Neuronal stem cell (in vitro differentiated cells): Measurements from ENCODE around the gene FMC1.

ENCODE experiments used
- DNase-seq: peaks from one replicate; pipeline ENCODE4 v3.0.0-alpha.2; 2013; ENCODE audit warnings: low spot score
- H2AFZ ChIP-seq: one replicate; pipeline ENCODE4 v1.6.1; 2013; ENCODE audit warnings: mild to moderate bottlenecking, low read length, inconsistent platforms
- H2AK5ac ChIP-seq: 2 replicates; pipeline ENCODE4 v1.6.1; 2013; ENCODE audit warnings: low read depth, mild to moderate bottlenecking, inconsistent platforms, low read length, moderate library complexity, mixed read lengths
- H2BK120ac ChIP-seq: 2 replicates; pipeline ENCODE4 v1.6.1; 2013; ENCODE audit warnings: low read depth, mild to moderate bottlenecking, inconsistent platforms, low read length, moderate library complexity, mixed read lengths
- H2BK12ac ChIP-seq: one replicate; pipeline ENCODE4 v1.6.1; 2013; ENCODE audit warnings: low read length, inconsistent platforms
- H2BK15ac ChIP-seq: 2 replicates; pipeline ENCODE4 v1.6.1; 2013; ENCODE audit warnings: mild to moderate bottlenecking, low read length, inconsistent platforms, mixed read lengths
- H2BK5ac ChIP-seq: one replicate; pipeline ENCODE4 v1.6.1; 2013; ENCODE audit warnings: inconsistent platforms, mild to moderate bottlenecking, low read length, moderate library complexity
- H3K14ac ChIP-seq: one replicate; pipeline ENCODE4 v1.6.1; 2013; ENCODE audit warnings: low read length, inconsistent platforms
- H3K18ac ChIP-seq: 2 replicates; pipeline ENCODE4 v1.6.1; 2013; ENCODE audit warnings: low read length, inconsistent platforms
- H3K23ac ChIP-seq: 2 replicates; pipeline ENCODE4 v1.6.1; 2013; ENCODE audit warnings: low read depth, mild to moderate bottlenecking, mixed read lengths, low read length, inconsistent platforms; ENCODE audit not compliant: poor library complexity
- H3K27ac ChIP-seq: replicated peaks from 3 replicates; pipeline ENCODE4 v1.5.1; 2013; ENCODE audit warnings: low read length, inconsistent platforms
- H3K27me3 ChIP-seq, 3 experiments: 2 replicates each; pipeline ENCODE4 v1.6.1; 2013; ENCODE audit warnings: low read length in 3 of 3, mild to moderate bottlenecking in 2 of 3, inconsistent platforms in 1 of 3, low read depth in 1 of 3, mixed read lengths in 1 of 3, moderate library complexity in 1 of 3; ENCODE audit not compliant: control insufficient read depth in 3 of 3, insufficient read depth in 3 of 3
- H3K36me3 ChIP-seq, 2 donors: replicated peaks in 1 of 2; 2 replicates each; pipeline ENCODE4 v1.6.1; 2013; ENCODE audit warnings: low read length in 2 of 2; ENCODE audit not compliant: control insufficient read depth in 2 of 2, insufficient read depth in 2 of 2
- H3K4ac ChIP-seq: 2 replicates; pipeline ENCODE4 v1.6.1; 2013; ENCODE audit warnings: inconsistent platforms, mild to moderate bottlenecking, low read length, moderate library complexity
- H3K4me1 ChIP-seq, 2 donors: 1 replicate in 1 of 2; 2 replicates in 1 of 2; pipeline ENCODE4 v1.6.1; 2013; ENCODE audit warnings: low read length in 2 of 2, low read depth in 1 of 2; ENCODE audit not compliant: control insufficient read depth in 2 of 2, insufficient read depth in 1 of 2
- H3K4me2 ChIP-seq: one replicate; pipeline ENCODE4 v1.6.1; 2013; ENCODE audit warnings: mild to moderate bottlenecking, low read length, inconsistent platforms; ENCODE audit not compliant: insufficient read depth, poor library complexity, severe bottlenecking
- H3K4me3 ChIP-seq, 2 donors: 2 replicates each; pipeline ENCODE4 v1.5.1; 2013; ENCODE audit warnings: low read length in 2 of 2, mild to moderate bottlenecking in 2 of 2, inconsistent platforms in 1 of 2, moderate library complexity in 1 of 2
- H3K79me1 ChIP-seq: one replicate; pipeline ENCODE4 v1.6.1; 2013; ENCODE audit warnings: low read depth, mild to moderate bottlenecking, inconsistent platforms, low read length, moderate library complexity
- H3K9ac ChIP-seq: one replicate; pipeline ENCODE4 v1.6.1; 2013; ENCODE audit warnings: mild to moderate bottlenecking, low read depth, low read length, inconsistent platforms; ENCODE audit not compliant: poor library complexity
- H3K9me3 ChIP-seq, 2 donors: replicated peaks in 1 of 2; 2 replicates each; pipeline versions ENCODE3 to v1.6.1; 2013; ENCODE audit warnings: low read length in 2 of 2, mild to moderate bottlenecking in 2 of 2, inconsistent platforms in 1 of 2, low read depth in 1 of 2, mixed read lengths in 1 of 2, moderate library complexity in 1 of 2; ENCODE audit not compliant: control insufficient read depth in 2 of 2, insufficient read depth in 1 of 2
- H4K8ac ChIP-seq: one replicate; pipeline ENCODE4 v1.6.1; 2013; ENCODE audit warnings: low read depth, mild to moderate bottlenecking, inconsistent platforms, low read length, moderate library complexity
- H4K91ac ChIP-seq: one replicate; pipeline ENCODE4 v1.6.1; 2013; ENCODE audit warnings: low read length, low read depth, mild to moderate bottlenecking, inconsistent platforms; ENCODE audit not compliant: poor library complexity
- WGBS, 2 donors: extraction: QIAGEN DNeasy Blood & Tissue Kit; methylation state at CpG; one replicate each; pipeline ENCODE4 v1.1.7; 2013; ENCODE audit warnings: missing lambda C conversion rate in 2 of 2, mixed read lengths in 1 of 2; ENCODE audit not compliant: insufficient read length in 2 of 2, insufficient replicate concordance in 1 of 2; ENCODE audit errors: extremely low coverage in 2 of 2; 5-methylcytosine and 5-hydroxymethylcytosine counted together

The FMC1 gene

GRCh38 chr7:139328375-139328774 lies 12.8 kb upstream of the FMC1 start:
- Histone ChIP-seq H3K4ac (no peak overlapping the region), H2BK120ac (no peak overlapping the region), H3K27me3 (no peaks in the 10 kb centered on the region), H3K79me1 (no peaks in the 10 kb centered on the region), H4K8ac (no peak overlapping the region), H3K18ac (no peak overlapping the region), H3K9ac (no peak overlapping the region), H3K9me3 (no peaks in the 10 kb centered on the region), H2BK15ac (no peak overlapping the region), H3K23ac (no peak overlapping the region), H2AK5ac (no peak overlapping the region), H4K91ac (no peak overlapping the region), H2AFZ (no peak overlapping the region), H3K4me3 (no peak overlapping the region), H3K14ac (no peak overlapping the region), H3K36me3 (no peaks in the 10 kb centered on the region), H3K4me1 (no peaks in the 10 kb centered on the region), H3K27ac (no peak overlapping the region), H3K4me2 (no peak overlapping the region), H2BK5ac (no peak overlapping the region), H2BK12ac (no peak overlapping the region)
- DNase-seq: no peak
- WGBS, 2 donors: no CpG with 5 or more reads among the region's 2 CpGs

GRCh38 chr7:139329119-139329518 lies 12.0 kb upstream of the FMC1 start:
- no peak for DNase-seq
- no peak overlapping the region for H3K27ac ChIP-seq
- no peaks in the 10 kb centered on the region for H3K9me3 ChIP-seq
- H2AK5ac ChIP-seq: no peak overlapping the region
- H2BK5ac ChIP-seq: no peak overlapping the region
- no peak overlapping the region for H2BK15ac ChIP-seq
- H2BK12ac ChIP-seq: no peak overlapping the region
- no peaks in the 10 kb centered on the region for H3K79me1 ChIP-seq
- WGBS, 2 donors: no CpG with 5 or more reads among the region's 2 CpGs
- H3K23ac ChIP-seq: no peak overlapping the region
- no peaks in the 10 kb centered on the region for H3K36me3 ChIP-seq
- H2BK120ac ChIP-seq: no peak overlapping the region
- H4K91ac ChIP-seq: no peak overlapping the region
- no peak overlapping the region for H3K4ac ChIP-seq
- no peak overlapping the region for H3K9ac ChIP-seq
- H3K4me3 ChIP-seq: no peak overlapping the region
- no peak overlapping the region for H3K4me2 ChIP-seq
- H3K14ac ChIP-seq: no peak overlapping the region
- no peak overlapping the region for H3K18ac ChIP-seq
- H2AFZ ChIP-seq: no peak overlapping the region
- no peak overlapping the region for H4K8ac ChIP-seq
- no peaks in the 10 kb centered on the region for H3K4me1 ChIP-seq
- no peaks in the 10 kb centered on the region for H3K27me3 ChIP-seq

GRCh38 chr7:139330333-139331030 lies 10.7 kb upstream of the FMC1 start:
- Histone ChIP-seq H3K23ac (no peak overlapping the region), H2AK5ac (no peak overlapping the region), H3K4me2 (no peak overlapping the region), H3K4ac (no peak overlapping the region), H3K79me1 (no peaks in the 10 kb centered on the region), H2AFZ (no peak overlapping the region), H3K4me1 (no peaks in the 10 kb centered on the region), H3K4me3 (no peak overlapping the region), H3K9me3 (no peaks in the 10 kb centered on the region), H2BK15ac (no peak overlapping the region), H4K91ac (no peak overlapping the region), H3K14ac (no peak overlapping the region), H2BK12ac (no peak overlapping the region), H3K9ac (no peak overlapping the region), H3K27me3 (no peaks in the 10 kb centered on the region), H2BK5ac (no peak overlapping the region), H2BK120ac (no peak overlapping the region), H3K18ac (no peak overlapping the region), H4K8ac (no peak overlapping the region), H3K27ac (no peak overlapping the region), H3K36me3 (no peaks in the 10 kb centered on the region)
- no peak for DNase-seq
- WGBS, 2 donors: no CpG with 5 or more reads among the region's 3 CpGs

- H2BK15ac ChIP-seq: no peak overlapping the region
- H3K4me3 ChIP-seq: no peak overlapping the region
- no peak overlapping the region for H3K4ac ChIP-seq
- no peak overlapping the region for H3K18ac ChIP-seq
- H3K27me3 ChIP-seq: no peaks in the 10 kb centered on the region
- no CpG with 5 or more reads among the region's 5 CpGs for WGBS, 2 donors
- no peak overlapping the region for H3K23ac ChIP-seq
- no peak overlapping the region for H2BK12ac ChIP-seq
- no peak overlapping the region for H3K9ac ChIP-seq
- no peak overlapping the region for H2AFZ ChIP-seq
- no peak overlapping the region for H2BK5ac ChIP-seq
- H2AK5ac ChIP-seq: no peak overlapping the region
- no peaks in the 10 kb centered on the region for H3K79me1 ChIP-seq
- no peak overlapping the region for H4K91ac ChIP-seq
- no peak overlapping the region for H3K4me2 ChIP-seq
- H4K8ac ChIP-seq: no peak overlapping the region
- no peaks in the 10 kb centered on the region for H3K36me3 ChIP-seq
- no peaks in the 10 kb centered on the region for H3K9me3 ChIP-seq
- no peak overlapping the region for H2BK120ac ChIP-seq
- H3K27ac ChIP-seq: no peak overlapping the region
- H3K14ac ChIP-seq: no peak overlapping the region
- H3K4me1 ChIP-seq: no peaks in the 10 kb centered on the region
- no peak for DNase-seq
These were observed 8.3 kb upstream of the FMC1 start for GRCh38 chr7:139332697-139333359.
